ENCODE measurements around the gene UROC1.

UROC1 gene

DNA sequence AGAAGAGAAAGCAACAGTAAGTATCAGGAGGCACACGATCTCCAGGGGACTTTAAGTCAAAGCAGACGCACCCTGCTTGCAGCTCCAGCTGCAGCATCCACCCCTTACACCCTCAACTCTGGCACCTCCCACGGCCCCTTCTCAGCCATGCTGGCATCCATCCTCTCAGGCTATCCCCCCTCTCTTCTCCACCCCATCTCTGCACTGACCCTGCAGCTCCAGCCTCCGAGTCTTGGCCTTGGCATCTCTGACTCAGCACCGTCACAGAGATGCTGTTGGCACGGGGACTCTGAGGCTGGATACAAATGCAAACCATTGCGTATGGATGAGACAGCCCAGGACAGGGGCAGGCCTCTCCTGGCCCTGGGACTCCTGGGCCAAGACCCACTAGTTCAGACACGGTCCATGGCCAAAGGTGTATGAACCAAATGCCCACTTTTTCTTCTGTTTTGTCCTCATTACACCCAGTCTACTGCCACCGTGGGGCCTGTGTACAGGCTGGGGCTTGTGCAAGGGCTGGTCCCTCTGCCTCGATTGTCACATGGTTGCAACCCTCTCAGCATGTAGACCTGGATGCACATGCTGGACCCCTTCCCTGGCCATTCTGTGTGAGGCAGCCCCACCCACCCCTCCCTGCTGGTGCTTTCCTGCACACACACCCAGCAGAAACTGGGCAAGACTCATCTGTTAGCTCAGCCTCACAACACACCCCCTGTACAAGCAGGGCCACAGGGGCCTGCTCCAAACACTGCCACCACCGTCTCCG lies 23.2 kb downstream of the UROC1 start:
- DNase-seq = no peak

DNA sequence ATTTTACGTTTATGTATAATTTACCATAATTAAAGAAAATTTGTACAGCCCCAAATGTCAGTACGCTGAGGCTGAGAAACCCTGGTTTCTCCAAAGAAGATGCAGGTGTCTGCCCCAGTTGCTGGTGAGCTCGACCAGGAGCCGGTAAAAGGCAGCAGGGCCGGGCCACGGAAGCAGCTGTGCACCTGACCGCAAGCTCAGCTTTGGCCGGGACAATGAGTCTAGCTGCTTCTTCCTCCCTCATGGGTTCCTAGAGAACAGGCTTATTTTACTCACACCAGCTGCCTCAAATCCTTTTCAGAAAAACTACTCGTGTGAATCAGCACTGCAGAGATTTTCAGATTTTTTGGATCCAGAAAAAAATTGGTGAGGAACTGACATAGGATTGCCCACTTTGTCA lies 23.8 kb downstream of the UROC1 start:
- no peak for DNase-seq

DNA sequence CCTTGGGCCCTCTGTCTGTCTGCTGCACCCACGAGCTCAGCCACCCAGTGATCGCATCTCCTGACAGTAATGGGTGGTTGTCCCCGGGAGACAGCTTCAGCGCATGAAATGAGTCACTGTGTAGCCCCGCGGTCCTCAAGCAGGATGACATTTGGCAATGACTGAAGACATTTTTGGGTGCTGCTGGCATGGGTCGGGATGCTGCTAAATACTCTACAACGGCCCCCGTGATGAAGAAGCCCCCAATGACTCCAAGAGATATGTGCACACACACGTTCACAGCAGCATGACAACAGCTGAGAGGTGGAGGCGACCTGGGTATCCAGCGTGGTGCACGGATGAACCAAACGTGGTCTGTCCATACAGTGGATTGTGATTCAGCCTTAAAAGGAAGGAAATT lies 24.5 kb downstream of the UROC1 start:
- DNase-seq = no peak

DNA sequence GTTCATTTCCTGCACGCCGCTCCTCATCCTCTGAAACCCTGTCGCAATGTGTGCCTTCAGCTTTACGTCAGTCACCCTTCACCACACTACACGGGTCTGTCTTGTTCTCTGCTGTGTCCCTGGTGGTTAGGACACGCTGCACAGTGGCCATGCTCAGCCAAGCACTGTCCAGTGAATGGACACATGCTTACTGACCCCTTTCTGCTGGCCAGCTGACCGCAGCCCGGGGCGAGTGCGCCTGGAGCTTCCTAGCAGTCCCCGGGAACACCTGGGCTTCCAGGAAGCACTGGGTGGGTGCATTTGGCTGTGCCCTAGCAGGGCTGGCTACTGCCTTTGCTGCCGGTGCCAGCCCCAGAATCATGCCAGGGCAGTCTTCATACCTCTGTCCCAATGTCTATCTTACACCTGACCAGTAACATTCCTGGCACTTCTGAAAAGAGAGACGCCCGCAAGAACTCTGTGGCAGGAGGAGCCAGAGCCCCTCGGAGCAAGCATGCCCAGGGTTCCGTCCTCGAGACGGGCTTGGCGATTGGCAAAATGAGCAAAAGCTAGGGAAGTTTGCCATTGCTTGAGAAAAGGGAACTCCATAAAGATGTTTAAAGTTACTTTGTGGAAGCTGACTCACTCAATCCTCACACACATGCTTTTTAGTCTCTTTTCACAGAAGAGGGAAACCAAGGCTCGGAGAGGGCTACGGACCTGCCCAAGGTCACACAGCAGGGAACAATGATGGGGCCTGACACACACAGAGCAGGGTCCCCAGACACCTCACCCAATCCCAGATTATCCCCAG lies 26.2 kb downstream of the UROC1 start:
- no peak for DNase-seq

DNA sequence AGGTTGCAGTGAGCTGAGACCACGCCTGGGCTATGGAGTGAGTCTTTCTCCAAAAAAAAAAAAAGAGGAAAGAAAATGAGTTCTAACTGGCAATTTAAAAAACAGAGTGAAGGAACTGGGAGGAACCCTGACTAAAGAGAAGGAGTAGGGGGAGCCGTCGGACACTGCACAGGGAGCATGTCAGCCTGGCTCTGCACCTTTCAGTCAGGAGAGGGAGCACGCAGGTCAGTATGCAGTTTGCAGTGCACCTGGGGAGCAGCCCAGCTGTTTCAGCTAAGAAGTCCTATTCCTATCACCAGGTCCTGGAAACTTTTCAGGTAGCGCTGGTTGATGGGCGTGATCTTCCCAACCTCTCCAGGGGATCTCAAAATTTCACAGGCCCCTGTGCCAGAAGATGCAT lies 27.0 kb downstream of the UROC1 start:
- DNase-seq = no peak

DNA sequence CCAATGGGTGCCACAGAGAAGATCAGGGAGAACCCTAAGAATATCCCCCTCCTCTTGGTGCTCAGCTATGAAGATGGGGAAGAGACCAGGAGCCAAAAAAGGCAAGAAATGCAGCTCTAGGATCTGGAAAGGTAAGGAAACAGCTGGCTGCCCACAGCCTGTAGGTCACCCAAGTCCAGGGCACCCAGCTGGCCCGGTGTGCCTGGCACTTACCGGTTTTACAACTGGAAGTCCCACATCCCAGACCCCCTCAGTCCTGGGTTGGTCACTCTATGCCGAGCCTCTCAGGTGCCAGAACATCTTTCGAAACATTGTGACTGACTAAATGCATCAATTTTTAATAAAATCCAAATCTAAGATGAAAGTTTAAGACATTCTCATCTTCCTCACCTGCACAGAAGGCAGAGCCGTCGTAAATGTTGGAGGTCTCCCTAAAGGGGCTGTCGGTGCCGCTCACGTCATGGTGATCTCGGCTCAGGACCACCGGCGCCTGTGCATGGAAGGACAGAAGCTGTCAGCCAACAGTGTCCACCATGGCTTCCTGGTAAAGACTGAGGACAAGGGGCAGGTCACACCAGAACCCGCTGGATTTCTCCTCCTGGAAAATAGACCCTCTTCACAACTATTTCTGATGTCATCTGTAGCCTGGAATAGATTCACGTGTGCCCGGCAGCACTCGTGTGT lies 28.5 kb downstream of the UROC1 start:
- no peak for DNase-seq

DNA sequence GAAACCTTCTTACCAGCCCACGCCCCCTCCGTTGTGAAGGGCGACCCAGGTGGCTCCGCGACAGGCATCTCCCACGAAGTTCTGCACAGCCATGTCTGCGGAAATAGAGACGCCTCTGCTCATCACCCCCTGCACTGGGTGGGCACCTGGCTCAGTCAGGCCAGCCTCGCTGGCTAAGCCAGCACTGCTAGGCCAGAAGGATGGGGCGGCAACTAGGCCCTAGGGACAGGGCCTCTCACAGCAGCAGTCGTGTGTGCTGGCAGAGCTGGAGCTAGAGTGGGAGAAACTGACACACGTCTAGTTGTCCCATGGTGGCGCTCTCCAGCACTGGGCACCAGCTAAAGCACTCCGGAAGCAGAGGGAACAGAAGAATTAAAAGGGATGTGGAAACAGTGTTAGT lies 29.4 kb downstream of the UROC1 start:
- no peak for DNase-seq

DNA sequence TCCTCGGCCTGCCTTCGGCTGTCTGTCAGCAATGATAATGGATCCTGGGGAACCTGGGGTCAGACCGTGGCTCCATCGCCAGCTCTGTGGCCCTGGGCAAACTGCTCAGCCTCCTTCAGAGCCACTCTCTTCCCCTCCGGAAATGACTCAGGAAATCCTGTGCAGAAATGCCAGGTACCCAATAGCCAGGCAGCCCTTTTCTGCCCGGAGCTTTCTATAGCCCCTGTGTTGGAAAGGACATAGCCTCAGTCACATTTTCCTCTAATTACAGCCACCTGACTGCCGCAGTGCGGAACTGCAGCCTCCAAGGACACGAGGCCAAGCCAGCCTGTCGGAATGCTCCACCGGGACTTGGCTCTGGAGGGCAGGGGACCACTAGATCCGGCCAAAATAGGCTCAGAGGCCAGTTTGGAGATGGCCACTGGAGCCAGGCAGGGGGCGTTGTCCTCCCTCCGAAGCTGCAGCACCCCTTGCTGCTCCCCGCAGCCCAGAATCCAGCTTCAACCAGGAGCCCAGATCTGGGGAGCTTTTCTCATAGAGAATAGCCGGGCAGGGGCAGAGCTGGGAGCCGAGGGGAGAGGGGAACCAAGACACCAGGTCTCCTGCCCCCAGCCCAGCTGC lies 30.3 kb downstream of the UROC1 start:
- no peak for DNase-seq

DNA sequence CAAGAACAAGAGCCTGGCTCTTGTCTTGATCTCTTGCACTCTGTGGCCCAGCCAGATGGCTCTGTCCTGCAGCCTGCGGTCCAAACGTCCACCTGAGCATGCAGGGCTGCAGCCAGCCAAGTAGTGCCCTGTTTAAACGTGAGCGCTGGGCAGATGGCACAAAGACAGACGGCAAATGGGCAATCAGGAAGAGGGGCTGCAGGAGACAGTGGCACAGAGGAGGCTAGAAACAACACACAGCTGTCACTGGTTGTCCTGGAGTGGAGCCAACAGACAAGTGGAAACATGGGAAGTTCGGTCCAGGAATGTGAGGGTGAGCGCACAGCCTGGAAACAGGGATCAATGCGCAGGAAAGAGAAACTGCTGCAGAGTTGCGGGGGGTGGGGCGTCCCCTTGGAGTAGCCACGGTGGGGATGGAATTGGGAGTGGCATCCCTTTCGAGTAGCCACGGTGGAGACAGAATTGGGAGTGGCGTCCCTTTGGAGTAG lies 31.2 kb downstream of the UROC1 start:
- no peak for DNase-seq

DNA sequence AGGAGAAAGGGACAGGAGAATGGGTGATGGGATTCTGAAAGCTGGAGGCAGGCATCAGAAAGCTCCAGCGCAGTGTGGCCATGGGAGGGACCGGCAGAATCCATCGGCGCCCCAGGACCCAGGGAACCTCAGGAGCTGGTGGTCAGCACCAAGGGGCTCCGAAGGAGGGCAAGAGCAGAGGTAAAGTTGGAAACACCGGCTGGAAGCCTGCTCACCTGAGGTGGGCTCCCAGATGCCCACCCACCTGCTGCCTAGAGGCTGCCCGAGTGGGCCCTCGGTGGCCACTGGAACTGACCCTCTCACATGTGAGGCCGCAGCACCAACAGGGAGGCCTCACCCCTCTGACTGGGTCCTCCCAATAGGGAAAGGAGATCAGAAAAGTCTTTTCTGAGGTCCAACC lies 31.6 kb downstream of the UROC1 start:
- no peak for DNase-seq

DNA sequence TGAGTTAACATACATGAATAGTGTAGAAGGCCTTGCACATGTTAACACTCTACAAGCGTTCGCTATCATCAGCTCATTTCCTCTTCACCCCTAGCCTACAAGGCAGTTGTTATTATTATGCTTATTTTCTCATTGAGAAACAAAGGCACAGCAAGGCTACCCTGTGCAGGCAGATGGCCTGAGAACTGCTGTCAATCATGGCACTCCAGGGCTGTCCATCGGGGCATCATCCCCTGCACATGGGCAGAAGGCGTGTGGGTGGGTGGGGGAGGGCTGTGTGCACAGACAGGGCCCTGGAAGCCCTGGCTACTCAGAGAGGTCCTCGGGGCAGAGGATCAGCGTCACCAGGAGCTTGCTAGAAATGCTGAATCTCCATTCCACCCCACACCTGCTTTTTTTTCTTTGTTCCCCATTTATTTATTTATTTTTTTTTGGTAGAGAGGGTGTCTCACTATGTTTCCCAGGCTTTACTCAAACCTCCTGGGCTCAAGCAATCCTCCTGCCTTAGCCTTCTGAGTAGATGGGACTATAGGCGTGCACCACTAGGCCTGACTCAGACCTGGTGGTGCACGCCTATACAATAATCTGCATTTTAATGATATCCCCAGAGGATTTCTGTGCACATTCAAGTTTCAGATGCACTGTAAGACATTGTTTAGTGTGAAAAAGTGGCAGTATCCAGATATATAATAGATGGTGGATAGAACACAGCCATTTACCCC lies 32.2 kb downstream of the UROC1 start:
- DNase-seq = no peak

DNA sequence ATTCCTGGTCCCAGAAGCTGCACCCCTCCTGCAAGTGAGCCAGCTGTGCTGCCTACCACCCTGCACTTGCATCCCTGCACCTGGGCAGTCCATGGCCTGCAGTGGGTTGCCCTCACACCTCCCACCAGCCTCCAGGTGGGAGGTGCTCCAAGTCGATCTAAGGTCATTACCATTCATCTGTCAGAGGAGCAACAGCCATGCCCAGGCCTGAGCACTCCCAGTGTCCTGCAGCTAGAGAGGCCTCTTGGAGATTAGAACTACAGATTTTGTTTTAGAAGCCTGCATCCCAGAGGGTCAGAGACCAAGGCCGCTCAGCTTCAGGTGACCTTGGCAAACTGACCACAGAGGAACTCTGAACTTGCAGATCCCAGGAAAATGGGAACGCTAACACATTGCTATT lies 32.9 kb downstream of the UROC1 start:
- DNase-seq = no peak

DNA sequence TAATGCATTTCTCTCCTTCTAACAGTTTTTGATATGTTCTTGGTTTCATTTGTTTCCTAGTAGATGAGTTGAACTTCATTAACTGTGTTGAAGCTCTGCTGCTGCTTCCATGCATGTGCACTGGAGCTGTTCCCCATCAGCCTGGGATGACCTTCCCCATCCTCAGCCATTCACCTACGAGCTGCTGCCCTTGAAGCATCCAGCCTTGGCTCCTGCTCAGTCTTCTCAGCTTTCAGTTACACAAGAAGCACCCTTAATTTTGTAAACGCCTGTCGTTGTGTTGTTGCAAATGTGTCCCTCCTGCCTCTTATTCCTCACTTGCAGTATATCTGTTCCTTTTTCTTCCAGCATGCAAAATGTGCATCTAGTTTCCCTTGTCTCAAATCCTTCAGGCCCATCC lies 33.4 kb downstream of the UROC1 start:
- no peak for DNase-seq

DNA sequence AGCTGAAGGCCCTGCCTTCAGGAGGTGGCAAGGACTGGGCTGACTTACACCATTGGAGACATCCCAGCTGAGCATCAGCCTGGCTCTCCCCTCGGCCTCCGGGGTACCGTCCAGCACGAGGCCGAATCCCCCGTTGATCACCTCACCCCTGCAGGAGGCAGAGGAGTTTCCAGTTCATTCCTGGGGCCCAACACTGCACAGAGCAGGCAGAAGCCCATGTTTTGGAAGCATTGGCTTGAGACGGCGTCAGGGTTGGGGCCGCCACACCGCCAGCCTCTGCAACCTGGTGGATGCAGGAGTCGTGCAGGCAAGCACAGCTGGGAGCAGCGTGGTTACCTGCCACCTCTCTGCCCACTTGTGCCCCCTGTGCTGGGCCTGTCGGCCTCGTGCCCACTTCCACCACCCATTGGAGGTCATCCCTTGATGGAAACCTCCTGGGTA lies 34.2 kb downstream of the UROC1 start:
- no peak for DNase-seq

DNA sequence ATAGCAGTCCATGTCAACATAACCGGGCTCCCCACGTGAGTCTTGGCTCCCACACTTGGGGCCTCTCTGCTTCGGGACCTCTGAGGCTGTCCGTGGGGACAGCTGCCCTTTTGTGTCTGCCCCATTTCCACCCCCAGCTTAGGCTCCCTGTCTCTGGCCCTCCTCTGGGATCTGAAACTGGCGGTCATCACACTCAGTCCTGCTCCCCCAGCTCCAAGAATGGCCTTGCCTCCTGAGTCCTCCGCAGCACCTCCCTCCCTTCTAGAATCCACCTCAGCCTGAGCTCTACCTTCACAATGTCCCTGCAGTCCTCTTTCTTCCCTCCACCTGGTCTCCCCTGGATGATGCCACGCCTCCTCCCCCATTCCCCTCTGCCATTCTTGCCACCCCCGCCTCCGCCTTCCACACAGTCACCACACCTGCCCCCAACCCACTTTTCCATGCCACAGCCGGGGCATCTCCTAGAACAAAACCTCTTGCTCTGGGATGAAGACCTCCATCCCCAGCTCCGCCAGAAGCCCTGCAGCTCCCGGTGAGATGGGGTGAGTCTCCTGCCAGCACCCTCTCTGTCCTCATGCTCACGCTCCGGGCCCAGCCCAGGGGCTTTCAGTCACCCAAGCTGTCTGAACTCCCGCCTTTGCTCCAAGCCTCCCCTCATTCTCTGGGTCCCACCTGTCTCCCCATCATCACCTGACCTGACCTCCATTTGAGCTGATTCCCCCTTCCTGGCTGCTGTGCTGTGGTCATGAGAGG lies 34.9 kb downstream of the UROC1 start:
- no peak for DNase-seq

DNA sequence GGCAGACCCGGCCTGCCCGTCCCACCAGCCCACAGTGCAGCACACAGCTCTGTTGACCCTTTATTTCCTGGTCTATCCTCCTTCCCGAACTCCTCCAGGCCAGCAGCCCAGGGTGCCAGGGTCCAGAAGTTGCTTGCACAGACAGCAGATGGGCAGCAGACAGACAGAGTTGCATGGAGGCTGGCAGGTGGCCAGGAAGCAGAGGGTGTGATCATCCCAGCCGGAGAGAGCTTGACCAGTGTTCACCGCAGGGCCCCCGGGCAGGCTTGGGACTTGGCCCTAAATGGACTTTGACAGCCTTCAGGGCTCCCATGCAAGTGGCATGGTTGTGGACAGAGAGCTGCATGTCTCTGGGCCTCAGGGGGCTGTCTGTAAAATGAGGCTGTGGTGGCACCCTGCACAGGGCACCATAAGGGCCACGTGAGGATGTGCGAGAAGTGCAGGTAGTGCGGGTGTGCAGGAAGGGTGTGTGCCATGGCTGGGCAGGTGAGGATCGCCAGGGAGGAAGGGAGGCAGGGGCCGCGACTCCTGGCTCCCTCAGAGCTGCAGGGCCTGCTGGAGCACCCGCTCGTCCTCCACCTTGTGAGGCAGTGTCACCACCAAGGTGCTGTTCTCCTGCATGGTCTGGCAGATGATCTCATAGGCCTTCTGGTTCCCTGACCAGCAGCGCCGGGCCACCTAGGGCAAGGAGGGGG lies 35.6 kb downstream of the UROC1 start:
- no peak for DNase-seq

DNA sequence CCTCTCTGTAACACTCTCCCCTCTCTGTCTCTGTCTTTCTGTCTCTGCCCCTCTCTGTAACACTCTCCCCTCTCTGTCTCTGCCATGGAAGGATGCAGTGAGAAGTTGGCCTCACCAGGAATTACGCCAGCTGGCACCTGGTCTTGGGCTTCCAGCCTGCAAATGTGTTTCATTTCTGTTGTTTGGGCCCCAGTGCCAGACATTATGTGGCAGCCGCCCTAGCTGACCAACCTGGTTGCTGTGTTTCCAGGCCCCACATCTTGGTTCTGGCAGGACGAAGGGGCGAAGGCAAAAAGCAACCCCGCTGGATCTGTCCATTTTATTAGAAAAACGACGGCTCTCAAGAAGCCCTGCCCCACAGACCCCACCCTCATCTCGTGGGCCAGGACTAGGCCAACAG lies 36.7 kb downstream of the UROC1 start:
- no peak for DNase-seq

DNA sequence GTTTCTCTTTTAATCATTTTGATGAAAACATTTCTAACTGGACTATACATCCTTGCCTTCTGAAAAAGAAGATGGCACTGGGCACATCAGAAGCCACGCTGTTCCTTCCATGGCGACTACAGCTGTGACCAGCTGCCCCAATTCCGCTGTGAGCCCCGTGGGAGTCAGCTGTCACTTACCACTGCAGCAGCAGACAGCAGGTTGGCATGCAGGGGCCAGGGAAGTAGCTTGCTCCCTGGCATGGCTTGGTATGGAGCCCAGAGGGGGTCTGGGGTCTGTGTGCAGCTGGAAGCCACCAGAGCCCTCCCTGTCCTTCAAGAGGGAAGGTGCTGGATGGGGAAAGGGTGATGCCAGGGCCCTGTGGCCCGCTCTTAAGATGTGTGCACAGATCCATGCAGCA lies 37.4 kb downstream of the UROC1 start:
- DNase-seq = no peak

DNA sequence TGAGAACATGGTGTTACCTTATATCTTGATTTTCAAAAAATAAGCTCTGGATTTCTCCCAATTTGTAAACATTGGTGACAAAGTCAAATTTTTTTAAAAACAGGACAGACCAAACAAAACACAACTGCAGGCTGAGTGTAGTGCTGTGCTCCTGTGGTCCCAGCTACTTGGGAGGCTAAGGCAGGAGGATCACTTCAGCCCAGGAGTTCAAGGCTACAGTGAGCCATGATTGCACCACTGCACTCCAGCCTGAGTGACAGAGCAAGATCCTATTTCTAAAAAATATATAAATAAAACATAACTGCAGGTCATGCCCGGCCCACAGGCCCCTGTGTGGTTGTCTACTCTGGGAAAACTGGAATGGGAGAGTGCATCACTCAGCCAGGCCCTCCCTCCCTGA lies 37.9 kb downstream of the UROC1 start:
- DNase-seq = no peak

DNA sequence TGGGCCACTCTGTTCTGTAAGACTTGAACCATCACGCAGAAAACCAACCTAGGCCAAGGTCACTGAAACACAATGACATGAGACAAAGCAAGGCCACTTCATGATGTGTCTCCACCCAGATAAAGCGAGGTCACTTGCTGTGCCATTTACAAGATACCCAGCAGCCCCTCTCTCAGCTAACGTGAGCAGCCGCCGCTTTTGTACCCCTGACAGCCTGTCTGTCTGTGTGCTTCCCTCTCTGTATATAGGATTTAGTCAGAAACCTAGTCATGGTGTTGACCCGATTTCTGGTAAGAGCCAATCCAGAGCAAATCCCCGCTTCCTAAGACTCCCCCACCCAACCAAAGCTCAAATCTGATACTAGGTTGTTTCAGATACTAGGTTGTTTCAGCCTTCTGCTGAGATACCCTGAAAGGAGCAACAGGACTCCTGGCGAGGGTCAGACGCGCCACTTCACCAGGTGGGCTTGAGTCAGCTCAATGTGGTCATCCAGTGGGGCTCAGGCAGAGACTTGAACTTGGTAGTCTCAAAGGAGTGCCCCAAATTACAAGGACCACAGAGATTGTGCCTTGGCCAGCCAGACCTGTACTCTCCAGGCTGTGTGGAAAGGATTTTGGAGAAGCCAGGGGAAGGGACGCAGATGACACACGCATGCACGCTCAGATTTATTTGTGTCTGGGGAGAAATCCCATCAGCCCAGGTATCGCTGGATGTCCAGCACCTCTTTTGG lies 38.8 kb downstream of the UROC1 start:
- DNase-seq = no peak

DNA sequence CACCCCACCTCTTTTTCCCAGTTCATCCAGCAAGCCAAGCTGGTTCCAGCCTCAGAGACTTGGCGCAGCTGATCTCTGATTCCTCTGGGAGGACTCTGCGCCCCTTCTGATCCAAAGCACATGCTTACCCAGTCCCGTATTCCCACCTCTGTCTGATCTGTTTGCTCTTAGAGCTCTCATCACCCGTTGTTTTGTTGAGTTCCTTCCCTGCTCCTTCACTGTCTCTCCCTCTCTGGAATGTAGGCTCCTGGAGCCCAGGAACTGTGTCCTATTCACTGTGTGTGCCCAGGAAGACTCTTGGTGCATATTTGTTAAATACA lies 40.6 kb downstream of the UROC1 start:
- DNase-seq = no peak

Data from NCI-H187 (cell line).